ENCODE results near the gene RETNLB. TPM values are rescaled to one million over a fixed set of nuclear protein-coding genes. Genes with fewer than 3 reads are reported as not detected.

Gene RETNLB
- total RNA-seq, 1 experiment from 2014 or later: not detected

- CTCF ChIA-PET: no interaction called here
- no peaks in the 10 kb centered on the region for H3K4me1 ChIP-seq (replicated peaks; ENCODE audit: insufficient read depth)
- intact Hi-C loops (cut with micrococcal nuclease; ENCODE audit: unreplicated experiment): no loop called here
- H3F3A ChIP-seq (ENCODE audit: insufficient read depth, low read depth): no peaks in the 10 kb centered on the region
- no peaks in the 10 kb centered on the region for H4K20me1 ChIP-seq (ENCODE audit: insufficient read depth)
- no peaks in the 10 kb centered on the region for H3K9me3 ChIP-seq (ENCODE audit: insufficient read depth, low read depth)
- peaks cover 18% of the 10 kb centered on the region for H3K27me3 ChIP-seq (ENCODE audit: insufficient read depth, low read depth)
- POLR2A ChIA-PET (ENCODE audit: unreplicated experiment): no interaction called here
- no peaks in the 10 kb centered on the region for H3K36me3 ChIP-seq (ENCODE audit: low read depth)
- H3K4me3 ChIP-seq: no peak overlapping the region
- H3K27ac ChIP-seq: no peak overlapping the region
- BruUV-seq (replicated peaks): no TSS peak
- no peak overlapping the region for H2AFZ ChIP-seq
- TF ChIP-seq CTCF (conservative IDR thresholded peaks at IDR 0.05) (no peak), EZH2 (IDR thresholded peaks at IDR 0.05; ENCODE audit: low read depth) (no peak)
- DNase-seq: no peak
- no peaks in the 10 kb centered on the region for H3K79me2 ChIP-seq (ENCODE audit: low read depth)
- no peak overlapping the region for H3K4me2 ChIP-seq
- no peaks in the 10 kb centered on the region for H3K9me2 ChIP-seq (ENCODE audit: insufficient read depth)
Observed at GRCh38 chr3:108728934-108729333, 28.3 kb downstream of the RETNLB start.

GRCh38 chr3:108728105-108728504, 29.1 kb downstream of the RETNLB start:
- CTCF ChIA-PET: interaction anchor here (0.6 kb wide), 1 partner anchor 1319 kb away, joined by 3 read pairs; no protein-coding TSS in a partner anchor
- BruUV-seq (replicated peaks): no TSS peak

GRCh38 chr3:108724101-108724500, 33.1 kb downstream of the RETNLB start:
- H3F3A ChIP-seq (ENCODE audit: insufficient read depth, low read depth): no peaks in the 10 kb centered on the region
- no peaks in the 10 kb centered on the region for H3K27me3 ChIP-seq (ENCODE audit: insufficient read depth, low read depth)
- H3K9me3 ChIP-seq (ENCODE audit: insufficient read depth, low read depth): no peaks in the 10 kb centered on the region
- POLR2A ChIA-PET (ENCODE audit: unreplicated experiment): no interaction called here
- no peaks in the 10 kb centered on the region for H4K20me1 ChIP-seq (ENCODE audit: insufficient read depth)
- TF ChIP-seq CTCF (conservative IDR thresholded peaks at IDR 0.05): no peak
- no peak for TF ChIP-seq EZH2 (IDR thresholded peaks at IDR 0.05; ENCODE audit: low read depth)
- no peak overlapping the region for H2AFZ ChIP-seq
- DNase-seq: no peak
- H3K27ac ChIP-seq: no peak overlapping the region
- no peaks in the 10 kb centered on the region for H3K4me1 ChIP-seq (replicated peaks; ENCODE audit: insufficient read depth)
- H3K4me2 ChIP-seq: no peak overlapping the region
- H3K4me3 ChIP-seq: no peak overlapping the region
- H3K36me3 ChIP-seq (ENCODE audit: low read depth): no peaks in the 10 kb centered on the region
- intact Hi-C loops (cut with micrococcal nuclease; ENCODE audit: unreplicated experiment): no loop called here
- no TSS peak for BruUV-seq (replicated peaks)
- CTCF ChIA-PET: no interaction called here
- no peaks in the 10 kb centered on the region for H3K79me2 ChIP-seq (ENCODE audit: low read depth)
- H3K9me2 ChIP-seq (ENCODE audit: insufficient read depth): no peaks in the 10 kb centered on the region

More at GRCh38 chr3:108728105-108728504, 29.1 kb downstream of the RETNLB start:
- H3K4me2 ChIP-seq: no peak overlapping the region
- H3K36me3 ChIP-seq (ENCODE audit: low read depth): no peaks in the 10 kb centered on the region
- intact Hi-C loops (cut with micrococcal nuclease; ENCODE audit: unreplicated experiment): no loop called here
- H3K9me2 ChIP-seq (ENCODE audit: insufficient read depth): no peaks in the 10 kb centered on the region
- no peaks in the 10 kb centered on the region for H4K20me1 ChIP-seq (ENCODE audit: insufficient read depth)
- no peak overlapping the region for H2AFZ ChIP-seq
- H3K79me2 ChIP-seq (ENCODE audit: low read depth): no peaks in the 10 kb centered on the region
- POLR2A ChIA-PET (ENCODE audit: unreplicated experiment): no interaction called here
- no peak overlapping the region for H3K27ac ChIP-seq
- H3K4me1 ChIP-seq (replicated peaks; ENCODE audit: insufficient read depth): no peaks in the 10 kb centered on the region
- no peak for DNase-seq
- no peaks in the 10 kb centered on the region for H3F3A ChIP-seq (ENCODE audit: insufficient read depth, low read depth)
- TF ChIP-seq EZH2 (IDR thresholded peaks at IDR 0.05; ENCODE audit: low read depth) (no peak), CTCF (conservative IDR thresholded peaks at IDR 0.05) (no peak)
- H3K9me3 ChIP-seq (ENCODE audit: insufficient read depth, low read depth): no peaks in the 10 kb centered on the region
- H3K27me3 ChIP-seq (ENCODE audit: insufficient read depth, low read depth): peaks cover 15% of the 10 kb centered on the region
- no peak overlapping the region for H3K4me3 ChIP-seq
